HG02642 (cell line): ENCODE measurements around the gene QRFPR.
"Not testable (repeated sequence)": the region's sequence is repeated elsewhere in the genome, so short reads cannot be mapped to it uniquely, and the experiment has no call there.

Experiments
- ATAC-seq: cut with Tn5 transposase; IDR thresholded peaks from one replicate; pipeline ENCODE4 v1.9.1; 2021; ENCODE audit warnings: mild to moderate bottlenecking; ENCODE audit not compliant: unreplicated experiment, poor library complexity

The QRFPR gene

DNA sequence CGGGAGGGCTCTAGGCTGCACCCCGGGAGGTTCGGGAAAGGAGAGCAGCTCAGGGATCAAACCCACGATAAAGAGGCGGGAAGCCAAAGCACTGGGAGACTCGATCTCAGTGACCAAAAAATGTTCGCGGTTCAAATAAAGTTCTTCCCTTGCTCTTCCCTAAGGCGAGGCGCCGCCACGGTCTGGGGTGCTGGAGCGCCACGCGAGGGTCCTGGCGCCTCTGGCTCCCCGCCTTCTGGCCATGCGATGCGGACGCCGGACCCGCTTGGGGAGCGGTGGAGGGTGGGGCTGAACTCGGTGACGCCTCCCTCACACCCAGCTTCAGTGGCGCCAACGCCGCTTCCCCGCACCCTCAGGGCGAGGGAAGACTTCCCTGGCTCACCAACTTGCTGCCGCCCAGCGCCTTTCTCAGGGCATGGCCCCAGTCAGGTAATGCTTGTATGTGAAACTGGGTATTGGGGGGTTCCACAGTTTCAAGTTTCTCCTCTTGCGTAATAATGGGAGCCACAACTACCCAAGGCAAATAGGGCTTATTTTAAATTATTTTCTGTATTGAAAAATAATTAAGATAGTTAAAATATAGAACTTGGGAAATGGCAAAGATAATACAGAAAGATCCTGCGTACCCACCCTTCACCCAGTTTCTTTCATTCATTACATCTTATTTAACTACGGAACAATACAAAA is at the start of gene QRFPR:
TSS of gene QRFPR (minus strand) at position 243 of the 687 bp plus-strand sequence. CDS start 371 bp downstream, outside the sequence.
- no peak for ATAC-seq

DNA sequence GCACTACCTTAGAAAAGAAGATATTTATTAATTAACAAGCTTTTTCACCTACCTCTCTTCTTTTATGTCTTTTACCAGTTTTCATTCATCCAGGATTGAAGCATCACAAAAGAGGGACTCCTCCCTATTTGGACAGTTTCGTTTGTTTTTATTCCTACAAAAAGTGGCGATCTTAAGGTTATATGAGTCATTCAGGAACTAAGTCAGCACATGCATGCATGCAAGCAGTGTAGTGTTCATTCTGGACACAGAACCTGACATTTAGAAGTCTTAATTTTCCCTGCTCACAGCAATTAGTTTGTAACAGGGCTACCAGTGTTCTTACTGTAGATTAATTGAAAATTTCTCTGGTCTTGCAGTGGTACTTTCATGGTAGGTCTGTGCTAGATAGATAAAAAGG is 47.9 kb upstream of the QRFPR start:
- ATAC-seq: no peak

DNA sequence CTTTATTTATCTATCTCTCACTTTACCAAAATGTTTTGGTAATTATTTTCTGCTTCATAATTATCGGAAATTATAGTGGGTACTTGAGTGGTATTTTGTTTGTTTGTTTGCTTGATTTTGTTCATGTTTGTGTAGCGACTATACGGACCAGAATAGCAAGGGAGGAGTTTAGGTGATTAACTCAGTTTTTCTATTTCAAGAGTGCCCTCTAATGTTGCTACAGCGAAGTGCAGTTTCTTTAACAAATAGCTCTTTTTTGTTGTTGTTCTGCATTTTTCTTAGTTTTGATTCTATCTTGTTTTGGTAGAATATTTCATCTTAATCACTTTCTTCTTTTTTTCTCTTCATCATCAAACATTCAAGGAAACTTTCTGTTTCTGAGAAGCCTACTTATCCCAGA is 40.8 kb upstream of the QRFPR start:
- no peak for ATAC-seq

DNA sequence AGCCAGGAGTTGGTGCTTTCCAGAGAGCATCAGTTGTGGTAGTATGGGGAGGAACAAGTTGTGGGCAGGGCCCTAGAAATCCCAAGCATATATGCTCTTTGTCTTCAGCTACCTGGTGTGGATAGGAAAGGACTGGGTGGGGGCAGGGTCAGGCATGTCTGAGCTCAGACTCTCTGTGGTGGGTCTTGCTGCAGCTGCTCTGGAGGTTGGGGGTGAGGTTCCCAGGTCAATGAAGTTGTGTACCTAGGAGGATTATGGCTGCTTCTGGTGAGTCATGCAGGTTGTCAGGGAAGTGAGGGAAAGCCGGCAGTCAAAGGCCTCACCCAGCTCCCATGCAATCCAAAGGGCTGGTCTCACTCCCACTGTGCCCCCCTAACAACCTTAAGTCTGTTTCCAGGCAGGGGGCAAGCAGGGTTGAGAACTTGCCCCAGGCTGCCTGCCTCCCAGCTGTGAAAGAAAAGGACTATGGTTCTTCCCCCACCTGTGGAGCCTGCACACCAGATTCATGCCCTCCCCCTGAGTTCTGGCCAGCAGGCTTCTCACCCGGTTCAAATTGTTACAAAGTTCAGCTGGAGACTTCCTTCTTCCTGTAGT is 30.4 kb upstream of the QRFPR start:
- ATAC-seq: no peak

DNA sequence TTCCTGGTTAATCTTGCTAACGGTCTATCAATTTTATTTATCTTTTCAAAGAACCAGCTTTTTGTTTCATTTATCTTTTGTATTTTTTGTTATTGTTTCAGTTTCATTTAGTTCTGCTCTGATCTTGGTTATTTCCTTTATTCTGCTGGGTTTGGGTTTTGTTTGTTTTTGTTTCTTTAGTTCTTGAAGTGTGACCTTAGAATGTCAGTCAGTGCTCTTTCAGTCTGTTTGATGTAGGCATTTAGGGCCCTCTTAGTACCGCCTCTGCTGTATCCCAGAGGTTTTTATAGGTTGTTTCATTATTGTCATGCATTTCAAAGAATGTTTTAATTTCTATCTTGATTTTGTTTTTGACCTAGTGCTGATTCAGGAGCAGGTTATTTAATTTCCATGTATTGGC is 27.7 kb upstream of the QRFPR start:
- ATAC-seq: not testable (repeated sequence)

DNA sequence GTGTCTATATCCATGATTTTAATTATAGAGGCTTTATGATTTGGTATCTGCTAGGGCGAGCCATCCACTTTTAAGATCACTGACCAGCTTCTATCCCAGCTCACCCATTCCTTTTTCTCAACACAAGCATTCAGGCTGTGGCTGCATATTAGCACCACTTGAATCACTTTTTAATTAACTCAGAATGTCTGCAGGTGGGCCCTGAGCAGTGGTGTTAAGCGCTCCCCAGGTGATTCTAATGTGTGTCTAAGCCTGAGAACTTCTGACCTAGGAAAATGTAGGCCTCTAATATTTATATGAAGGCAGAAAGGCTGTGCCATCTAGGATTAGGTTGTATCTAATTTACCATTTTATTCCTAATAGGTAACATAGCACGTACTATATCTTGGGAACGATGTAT is 19.8 kb upstream of the QRFPR start:
- ATAC-seq: no peak

DNA sequence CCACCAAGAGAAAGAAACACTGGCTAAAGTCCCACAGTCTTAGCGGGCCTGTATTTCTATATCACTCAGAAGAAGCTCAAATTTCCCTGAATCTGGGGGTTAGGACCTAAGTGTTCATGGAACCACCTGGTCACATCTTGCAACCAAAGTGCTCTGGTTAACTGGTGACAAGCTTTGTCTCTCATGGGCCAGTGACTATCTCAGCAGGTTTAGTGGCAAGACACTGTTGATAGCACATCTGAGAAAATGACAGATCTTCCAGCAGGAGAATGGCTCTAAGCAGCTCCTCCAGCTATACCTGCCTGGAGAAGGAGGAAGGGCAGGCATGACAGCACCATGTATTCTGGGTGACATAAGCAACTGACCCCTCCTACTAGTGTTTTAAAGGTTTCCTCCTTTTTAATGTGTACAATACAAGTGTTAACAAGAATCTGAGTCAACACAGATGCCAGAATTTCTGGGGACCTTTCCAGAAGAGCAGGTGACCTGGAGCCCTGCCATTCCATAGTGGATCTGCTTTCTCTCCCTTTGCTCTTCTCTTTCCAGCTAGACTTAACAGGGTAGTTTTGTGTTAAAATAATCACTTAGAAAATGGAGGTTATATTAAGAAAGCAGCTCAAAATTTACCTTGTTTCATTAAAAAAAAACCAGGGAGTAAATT is 17.3 kb upstream of the QRFPR start:
- no peak for ATAC-seq

DNA sequence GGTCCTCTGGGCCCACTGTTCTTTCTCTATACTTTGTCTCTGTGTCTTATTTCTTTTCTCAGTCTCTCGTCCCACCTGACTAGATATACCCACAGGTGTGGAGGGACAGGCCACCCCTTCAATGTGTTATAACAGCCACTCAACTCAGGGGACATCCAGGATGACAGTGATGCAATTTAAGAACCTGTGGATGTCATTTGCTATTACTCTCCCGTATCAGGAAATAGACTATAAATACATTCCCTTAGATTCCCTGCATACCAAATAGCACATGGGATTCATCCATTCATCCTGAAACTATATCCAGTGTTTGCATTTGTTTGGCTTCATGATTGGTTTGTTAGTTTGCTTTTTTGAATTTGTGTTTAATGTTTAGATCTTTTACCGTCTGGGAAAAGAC is 16.6 kb upstream of the QRFPR start:
- ATAC-seq: no peak

DNA sequence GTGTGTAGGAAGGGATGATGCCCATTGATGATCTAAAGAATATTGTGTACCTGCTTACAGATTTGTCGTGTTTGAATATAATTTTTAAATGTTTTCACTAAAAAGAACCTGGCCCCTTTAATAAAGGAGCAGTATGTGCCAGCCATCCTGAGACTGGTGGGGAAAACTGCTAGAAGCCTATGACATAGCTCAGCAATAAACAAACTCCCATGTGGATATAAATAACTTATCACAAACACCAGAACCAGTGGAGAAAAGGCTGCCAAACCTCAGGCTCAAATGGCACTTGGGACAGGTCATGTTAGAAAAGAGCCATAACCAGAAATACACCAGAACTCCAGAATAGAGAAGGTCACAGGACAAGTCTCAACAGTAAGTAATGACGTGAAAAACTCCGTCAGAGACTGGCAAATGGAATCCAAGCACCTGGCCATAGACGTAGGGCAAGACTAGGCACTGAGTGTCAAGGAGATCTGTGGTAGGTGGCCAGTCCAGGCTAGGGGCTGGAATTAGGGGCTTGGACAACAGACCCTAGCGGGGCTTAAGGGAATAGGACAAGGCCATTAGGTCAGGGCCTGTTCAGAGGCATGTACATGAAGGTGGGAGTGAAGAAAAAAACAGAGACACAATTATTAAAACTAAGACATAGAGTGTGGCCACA is 11.7 kb upstream of the QRFPR start:
- no peak for ATAC-seq

DNA sequence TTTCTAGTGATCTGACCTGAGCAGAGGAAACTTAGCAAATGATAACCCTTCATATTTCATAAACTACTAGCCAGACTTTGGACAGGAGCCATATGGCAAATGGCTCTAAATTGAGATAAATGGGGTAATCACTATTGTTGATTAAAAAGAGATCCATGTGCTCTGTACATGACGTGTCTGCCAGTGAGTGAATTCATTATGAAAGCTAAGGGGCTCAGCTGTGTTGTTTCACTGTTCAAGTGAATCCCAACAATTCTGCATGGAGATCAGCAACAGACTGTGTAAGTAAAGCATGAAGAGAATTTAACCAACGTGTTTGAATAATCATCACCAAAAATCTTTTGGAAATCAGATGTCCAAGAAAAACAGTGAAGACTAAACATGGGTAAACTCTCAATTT is 9.5 kb upstream of the QRFPR start:
- ATAC-seq: no peak

DNA sequence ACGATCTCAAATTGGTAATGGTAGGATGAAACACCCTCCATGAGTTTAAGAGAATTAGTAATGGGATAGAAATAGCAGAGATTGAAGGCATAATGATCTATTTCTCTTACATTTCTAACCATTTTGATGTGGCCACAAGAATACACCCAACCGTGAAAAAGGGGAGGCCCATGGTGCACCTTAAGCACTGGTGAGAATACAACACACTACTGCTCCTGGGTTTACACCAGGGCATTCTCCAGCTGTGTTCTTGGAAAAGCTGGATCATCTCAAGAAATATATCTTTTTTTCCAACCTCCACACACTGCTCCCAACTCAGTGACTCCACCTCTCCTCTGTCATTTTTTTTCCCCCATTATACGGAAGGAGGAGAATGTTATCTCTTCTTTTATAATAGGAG is 1.5 kb downstream of the QRFPR start:
- no peak for ATAC-seq

DNA sequence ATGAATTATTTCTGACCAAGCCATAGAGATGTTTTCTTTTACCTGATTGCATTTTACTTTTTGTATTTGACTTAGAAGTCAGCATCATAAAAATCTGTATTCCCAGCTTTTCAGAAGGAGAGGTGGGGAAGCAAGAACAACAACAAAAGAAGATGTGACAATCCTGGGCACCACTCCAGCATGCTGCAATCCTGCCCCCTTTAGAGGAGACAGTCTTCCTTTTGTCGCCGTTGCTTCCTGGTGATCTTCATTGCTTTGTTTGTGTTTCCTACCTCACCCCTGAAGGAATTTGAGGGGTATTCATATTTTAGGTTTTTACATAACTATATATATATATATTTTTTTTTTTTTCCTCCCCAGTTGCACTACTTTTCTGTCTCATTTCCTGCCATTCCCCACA is 3.7 kb downstream of the QRFPR start:
- ATAC-seq: no peak

DNA sequence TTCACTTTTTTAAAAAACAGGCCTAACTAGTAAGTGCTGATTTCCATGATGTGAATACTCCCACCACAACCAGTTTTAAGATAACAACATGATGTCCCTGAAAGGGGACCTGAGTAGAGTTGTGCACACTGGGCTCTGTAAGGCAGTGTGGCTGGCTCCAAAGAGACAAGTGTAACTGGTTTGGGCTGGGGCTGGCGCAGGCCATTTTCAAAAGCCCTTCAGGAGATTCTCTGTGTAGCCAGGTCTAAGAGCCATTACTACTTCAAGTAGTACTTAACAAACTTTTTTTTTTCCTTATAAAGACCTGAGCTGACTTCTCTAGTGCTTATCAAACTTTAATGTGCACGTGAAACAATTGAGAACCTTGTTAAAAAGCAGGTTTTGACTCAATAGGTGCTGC is 4.3 kb downstream of the QRFPR start:
- ATAC-seq: no peak

DNA sequence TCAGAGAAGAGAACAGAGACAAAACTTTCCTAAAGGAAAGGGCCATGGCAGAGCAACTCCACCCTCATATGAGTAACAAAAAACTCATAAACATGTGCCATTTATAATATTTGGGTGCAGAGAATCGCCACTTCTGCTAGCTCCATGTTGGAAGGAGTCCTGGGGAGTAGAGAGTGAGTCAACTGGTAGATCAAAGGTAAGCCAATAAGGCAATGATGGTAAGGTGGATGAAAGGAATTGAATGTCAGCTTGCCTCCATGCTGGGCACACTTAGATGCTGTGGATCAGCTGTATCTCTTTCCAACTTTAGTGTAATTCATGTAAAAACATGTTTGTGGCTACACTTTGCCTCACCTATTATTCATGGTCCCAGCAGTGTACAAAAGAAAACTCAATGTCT is 4.7 kb downstream of the QRFPR start:
- no peak for ATAC-seq

DNA sequence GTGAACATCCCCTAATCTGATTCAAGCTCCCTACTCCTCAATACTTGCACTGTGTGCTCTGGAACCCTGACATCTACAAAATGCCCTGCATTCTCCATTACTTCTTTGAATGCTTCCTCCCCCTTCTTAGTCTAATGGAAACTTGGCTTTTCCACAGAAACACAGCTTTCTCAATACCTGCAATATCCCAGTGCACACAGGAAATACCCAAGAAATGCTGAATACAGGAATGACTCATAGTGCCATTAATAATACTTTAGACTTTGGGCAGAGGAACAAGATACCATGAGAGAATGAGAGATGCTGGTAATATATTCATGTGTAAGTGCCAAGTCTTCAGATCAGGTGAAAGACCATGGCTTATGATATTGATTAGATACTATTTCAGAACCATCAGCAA is 5.6 kb downstream of the QRFPR start:
- ATAC-seq: no peak

DNA sequence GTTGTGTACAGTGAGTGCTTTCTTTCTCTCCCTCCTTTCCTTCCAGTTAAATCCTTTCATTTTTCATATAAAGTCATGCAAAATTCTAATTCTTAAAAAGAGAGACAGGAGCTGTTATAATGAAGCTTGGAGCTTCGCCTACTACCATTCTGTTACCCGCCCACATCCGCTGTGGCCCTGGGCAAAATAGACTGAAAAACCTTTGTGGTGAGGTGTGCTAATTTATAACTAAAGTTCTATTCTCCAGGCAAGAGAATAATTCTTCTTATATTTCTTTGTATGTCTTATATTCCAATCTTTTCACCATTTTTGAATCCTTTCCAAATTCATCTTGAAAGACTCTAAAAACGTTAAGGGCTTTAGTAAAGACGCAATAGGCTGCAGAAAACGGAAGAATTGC is 7.0 kb downstream of the QRFPR start:
- no peak for ATAC-seq

DNA sequence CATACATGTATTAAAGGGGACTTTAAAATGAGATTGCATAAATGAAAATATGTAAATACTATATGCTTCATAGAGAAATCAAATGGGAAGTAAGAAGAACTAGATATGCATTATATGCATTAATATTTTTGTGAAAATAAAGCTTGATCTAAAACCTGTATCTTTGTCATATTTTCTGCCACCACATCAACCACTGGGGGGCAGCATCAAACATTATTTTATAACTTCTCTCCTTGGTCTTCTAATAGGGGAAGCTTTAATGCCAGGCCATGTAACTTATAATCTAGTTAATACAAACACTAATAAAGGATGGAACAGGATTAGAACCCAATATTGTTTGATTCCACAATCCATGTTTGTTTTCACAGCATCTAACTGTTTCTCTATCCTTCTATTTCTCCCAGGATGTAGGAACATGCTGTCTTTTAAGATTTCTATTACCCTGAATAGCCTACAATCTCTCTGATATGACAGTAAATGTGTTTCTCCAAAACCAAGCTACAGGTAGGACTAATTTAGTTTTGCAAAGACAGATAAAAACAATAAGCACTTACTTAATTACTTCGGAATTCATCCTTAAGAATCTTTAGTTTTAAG is 10.0 kb downstream of the QRFPR start:
- ATAC-seq: no peak

DNA sequence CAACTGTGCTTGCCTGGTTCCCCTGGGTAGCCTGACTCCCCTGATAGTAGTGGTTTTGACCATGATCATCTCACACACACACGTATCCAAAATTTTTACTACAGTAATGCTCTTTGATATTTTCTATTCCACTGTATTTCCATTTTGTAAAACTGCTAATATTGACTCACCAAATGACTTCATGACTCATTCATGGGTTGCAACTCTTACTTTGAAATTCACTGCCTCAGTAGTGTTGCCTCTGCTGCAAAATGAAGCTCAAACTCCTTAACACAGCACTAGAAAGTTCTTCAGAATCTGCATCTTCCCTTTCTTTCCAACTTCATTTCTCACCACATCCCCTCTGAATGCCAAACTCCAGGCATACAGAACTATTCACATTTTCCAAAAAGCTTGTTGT is 20.3 kb downstream of the QRFPR start:
- no peak for ATAC-seq

DNA sequence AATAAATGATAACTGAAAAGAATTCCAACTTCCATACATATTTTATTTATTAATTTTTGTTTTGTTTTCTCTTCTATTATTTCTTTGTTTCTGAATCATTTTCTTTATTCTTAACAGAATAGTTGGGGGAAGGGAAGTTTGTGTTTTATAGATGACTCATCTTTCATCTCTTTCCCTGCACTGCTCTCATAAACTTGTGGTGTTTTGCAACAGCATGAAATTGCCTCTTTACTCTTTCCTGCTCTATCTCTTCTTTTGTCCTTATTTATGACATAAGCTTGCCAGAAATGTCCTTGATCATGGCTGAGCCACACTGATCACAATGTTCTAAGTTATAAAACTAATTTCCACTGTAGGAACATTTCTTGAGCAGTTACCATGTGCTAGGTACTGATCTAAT is 22.3 kb downstream of the QRFPR start:
- no peak for ATAC-seq

DNA sequence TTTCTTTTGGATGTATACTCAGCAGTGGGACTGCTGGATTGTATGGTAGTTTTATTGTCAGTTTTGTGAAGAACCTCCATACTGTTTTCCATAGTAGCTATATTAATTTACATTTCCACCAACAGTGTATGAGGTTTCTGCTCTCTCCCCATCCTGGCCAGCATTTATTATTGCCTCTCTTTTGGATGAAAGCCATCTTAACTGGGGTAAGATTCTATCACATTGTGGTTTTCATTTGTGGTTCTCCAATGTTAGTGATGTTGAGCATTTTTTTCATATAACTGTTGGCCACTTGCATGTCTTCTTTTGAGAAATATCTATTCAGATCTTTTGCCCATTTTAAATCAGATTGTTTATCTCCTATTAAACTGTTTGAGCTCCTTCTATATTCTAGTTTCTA is 27.6 kb downstream of the QRFPR start:
- ATAC-seq: no peak

DNA sequence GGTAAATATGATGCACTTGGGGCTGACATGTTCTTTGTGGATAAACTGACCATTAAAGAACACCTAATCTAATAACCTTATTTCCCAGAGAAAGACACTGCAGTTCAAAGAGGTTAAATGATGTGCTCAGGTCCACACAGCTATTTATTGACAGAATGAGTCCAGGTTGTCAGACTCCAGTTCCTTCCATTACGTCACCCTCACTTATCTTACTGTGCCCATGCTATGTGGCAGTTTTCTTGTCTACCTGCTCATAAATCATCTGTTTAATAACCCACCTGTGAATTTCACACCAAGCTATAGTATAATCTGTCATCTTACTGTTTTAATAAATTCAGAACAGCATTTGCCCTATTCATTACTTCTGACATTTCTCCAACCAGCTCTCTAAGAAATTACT is 36.7 kb downstream of the QRFPR start:
- ATAC-seq: no peak
